Measurements from ENCODE around the gene STRIP1.

Gene STRIP1

GRCh38 chr1:109997867-109998229 lies 36.6 kb upstream of the STRIP1 start:
- DNase-seq (ENCODE audit: low read depth): no peak
- no peak for TF ChIP-seq CTCF (conservative IDR thresholded peaks at IDR 0.05; ENCODE audit: low read length)

GRCh38 chr1:110002695-110003094 lies 31.7 kb upstream of the STRIP1 start:
- TF ChIP-seq CTCF (conservative IDR thresholded peaks at IDR 0.05; ENCODE audit: low read length): no peak
- no peak for DNase-seq (ENCODE audit: low read depth)
- H3K4me3 ChIP-seq (ENCODE audit: low read length): no peak overlapping the region

More at GRCh38 chr1:109997867-109998229, 36.6 kb upstream of the STRIP1 start:
- H3K4me3 ChIP-seq (ENCODE audit: low read length): no peak overlapping the region

- TF ChIP-seq CTCF (conservative IDR thresholded peaks at IDR 0.05; ENCODE audit: low read length): no peak
- H3K4me3 ChIP-seq (ENCODE audit: low read length): peak overlapping the region; percentile 33
- DNase-seq (ENCODE audit: low read depth): peak; percentile 97
These were observed 30.5 kb upstream of the STRIP1 start for GRCh38 chr1:110003747-110004428.

GRCh38 chr1:110004583-110004982 lies 29.8 kb upstream of the STRIP1 start:
- no peak for TF ChIP-seq CTCF (conservative IDR thresholded peaks at IDR 0.05; ENCODE audit: low read length)

GRCh38 chr1:110005971-110006370 lies 28.5 kb upstream of the STRIP1 start:
- DNase-seq (ENCODE audit: low read depth): peak; percentile 61
- no peak for TF ChIP-seq CTCF (conservative IDR thresholded peaks at IDR 0.05; ENCODE audit: low read length)
- no peak overlapping the region for H3K4me3 ChIP-seq (ENCODE audit: low read length)

More at GRCh38 chr1:110004583-110004982, 29.8 kb upstream of the STRIP1 start:
- H3K4me3 ChIP-seq (ENCODE audit: low read length): peak overlapping the region; percentile 33
- no peak for DNase-seq (ENCODE audit: low read depth)

GRCh38 chr1:110006516-110006915 lies 27.9 kb upstream of the STRIP1 start:
- H3K4me3 ChIP-seq (ENCODE audit: low read length): no peak overlapping the region
- no peak for TF ChIP-seq CTCF (conservative IDR thresholded peaks at IDR 0.05; ENCODE audit: low read length)
- DNase-seq (ENCODE audit: low read depth): no peak

GRCh38 chr1:110007046-110007830 lies 27.2 kb upstream of the STRIP1 start:
- no peak overlapping the region for H3K4me3 ChIP-seq (ENCODE audit: low read length)
- DNase-seq (ENCODE audit: low read depth): no peak
- no peak for TF ChIP-seq CTCF (conservative IDR thresholded peaks at IDR 0.05; ENCODE audit: low read length)
